HG02938 (cell line): ENCODE data around the gene STK38L.

ENCODE experiments used
- ATAC-seq: cut with Tn5 transposase; IDR thresholded peaks from one replicate; pipeline ENCODE4 v1.9.1; 2021; ENCODE audit warnings: mild to moderate bottlenecking, moderate library complexity; ENCODE audit not compliant: unreplicated experiment

Gene STK38L

GRCh38 chr12:27344246-27344645 is 100.2 kb downstream of the STK38L start:
- ATAC-seq, result no peak

- no peak for ATAC-seq
Observed at GRCh38 chr12:27344760-27345159, 100.7 kb downstream of the STK38L start.

GRCh38 chr12:27345376-27345775 is 101.3 kb downstream of the STK38L start:
- ATAC-seq, result no peak

GRCh38 chr12:27347779-27348178 is 103.7 kb downstream of the STK38L start:
- ATAC-seq, result no peak

- ATAC-seq, result no peak
Observed at GRCh38 chr12:27351476-27351875, 107.4 kb downstream of the STK38L start.

- no peak for ATAC-seq
Observed at GRCh38 chr12:27355486-27355885, 111.4 kb downstream of the STK38L start.

GRCh38 chr12:27355979-27356378 is 111.9 kb downstream of the STK38L start:
- ATAC-seq, result no peak

- no peak for ATAC-seq
Observed at GRCh38 chr12:27359578-27360340, 115.7 kb downstream of the STK38L start.

- no peak for ATAC-seq
Observed at GRCh38 chr12:27361372-27361771, 117.3 kb downstream of the STK38L start.

GRCh38 chr12:27366621-27367020 is 122.5 kb downstream of the STK38L start:
- no peak for ATAC-seq

- ATAC-seq, result no peak
Observed at GRCh38 chr12:27367078-27367477, 123.0 kb downstream of the STK38L start.
